ENCODE measurements around the gene RMC1.

RMC1 gene

GRCh38 chr18:23494992-23495391, 8.3 kb upstream of the RMC1 start:
- Histone ChIP-seq H3F3A (ENCODE audit: insufficient read depth) (peaks cover 32% of the 10 kb centered on the region), H3K4me3 (ENCODE audit: insufficient read depth, low read length, poor library complexity, severe bottlenecking) (no peak overlapping the region), H3K79me2 (ENCODE audit: insufficient read depth, low read length) (no peaks in the 10 kb centered on the region; the same call in 1 of the 2 replicates), H3K9ac (ENCODE audit: low read length) (no peak overlapping the region), H3K9me3 (ENCODE audit: insufficient read depth, low read length) (peaks cover 4% of the 10 kb centered on the region; the same call in 1 of the 2 replicates), H3K27ac (ENCODE audit: low read depth, low read length) (peak overlapping the region; percentile 81), H3K27me3 (ENCODE audit: low read length) (no peaks in the 10 kb centered on the region), H3K4me2 (ENCODE audit: low read depth, low read length, poor library complexity, severe bottlenecking) (peak overlapping the region; percentile 52), H3K9me2 (replicated peaks; ENCODE audit: insufficient read depth, low read length) (no peaks in the 10 kb centered on the region), H3K36me3 (ENCODE audit: low read length) (0 out of 2 replicates have a peak, but pooled peaks cover 5% of the 10 kb centered on the region), H2AFZ (ENCODE audit: low read depth, low read length, severe bottlenecking) (no peak overlapping the region), H4K20me1 (ENCODE audit: low read depth, low read length) (no peaks in the 10 kb centered on the region)
- TF ChIP-seq EZH2phosphoT487 (conservative IDR thresholded peaks at IDR 0.05; ENCODE audit: low read length) (no peak), CTCF (IDR thresholded peaks at IDR 0.05; ENCODE audit: insufficient read depth, low read length, poor library complexity, severe bottlenecking) (no peak)

GRCh38 chr18:23495723-23496440, 7.4 kb upstream of the RMC1 start:
- Histone ChIP-seq H3K27me3 (ENCODE audit: low read length) (no peaks in the 10 kb centered on the region), H3K27ac (ENCODE audit: low read depth, low read length) (peak overlapping the region; percentile 81), H4K20me1 (ENCODE audit: low read depth, low read length) (no peaks in the 10 kb centered on the region), H3K4me2 (ENCODE audit: low read depth, low read length, poor library complexity, severe bottlenecking) (peak overlapping the region; percentile 52), H3K9me3 (ENCODE audit: insufficient read depth, low read length) (no peaks in the 10 kb centered on the region), H2AFZ (ENCODE audit: low read depth, low read length, severe bottlenecking) (peak overlapping the region; percentile 25), H3K79me2 (ENCODE audit: insufficient read depth, low read length) (no peaks in the 10 kb centered on the region; the same call in 1 of the 2 replicates), H3K9ac (ENCODE audit: low read length) (peak overlapping the region; percentile 48), H3F3A (ENCODE audit: insufficient read depth) (peaks cover 27% of the 10 kb centered on the region), H3K4me3 (ENCODE audit: insufficient read depth, low read length, poor library complexity, severe bottlenecking) (peak overlapping the region; percentile 53), H3K9me2 (replicated peaks; ENCODE audit: insufficient read depth, low read length) (no peaks in the 10 kb centered on the region), H3K36me3 (ENCODE audit: low read length) (no peaks in the 10 kb centered on the region)
- TF ChIP-seq EZH2phosphoT487 (conservative IDR thresholded peaks at IDR 0.05; ENCODE audit: low read length), result no peak
- no peak for TF ChIP-seq CTCF (IDR thresholded peaks at IDR 0.05; ENCODE audit: insufficient read depth, low read length, poor library complexity, severe bottlenecking)

- Histone ChIP-seq H3K27ac (ENCODE audit: low read depth, low read length) (peak overlapping the region; percentile 81), H3K9ac (ENCODE audit: low read length) (peak overlapping the region; percentile 48), H4K20me1 (ENCODE audit: low read depth, low read length) (no peaks in the 10 kb centered on the region), H3K27me3 (ENCODE audit: low read length) (no peaks in the 10 kb centered on the region), H3K4me2 (ENCODE audit: low read depth, low read length, poor library complexity, severe bottlenecking) (peak overlapping the region; percentile 52), H3K9me2 (replicated peaks; ENCODE audit: insufficient read depth, low read length) (no peaks in the 10 kb centered on the region), H3K9me3 (ENCODE audit: insufficient read depth, low read length) (no peaks in the 10 kb centered on the region), H3K79me2 (ENCODE audit: insufficient read depth, low read length) (no peaks in the 10 kb centered on the region; the same call in 1 of the 2 replicates), H3K36me3 (ENCODE audit: low read length) (no peaks in the 10 kb centered on the region), H2AFZ (ENCODE audit: low read depth, low read length, severe bottlenecking) (peak overlapping the region; percentile 1), H3F3A (ENCODE audit: insufficient read depth) (peaks cover 30% of the 10 kb centered on the region), H3K4me3 (ENCODE audit: insufficient read depth, low read length, poor library complexity, severe bottlenecking) (peak overlapping the region; percentile 15)
- TF ChIP-seq CTCF (IDR thresholded peaks at IDR 0.05; ENCODE audit: insufficient read depth, low read length, poor library complexity, severe bottlenecking) (no peak), EZH2phosphoT487 (conservative IDR thresholded peaks at IDR 0.05; ENCODE audit: low read length) (no peak)
Observed at GRCh38 chr18:23498117-23498516, 5.2 kb upstream of the RMC1 start.
